CD14-positive monocyte (primary cell): ENCODE measurements around the gene CATSPERB. TPM values are rescaled to one million over a fixed set of nuclear protein-coding genes. Genes with fewer than 3 reads are reported as not detected.

Source experiments
- DNase-seq, 3 donors: peaks; one replicate each; pipeline ENCODE4 v3.0.0-alpha.2; 2011 to 2022
- H2AFZ ChIP-seq: 2 replicates; pipeline ENCODE4 v1.6.0; 2012; ENCODE audit warnings: mild to moderate bottlenecking, low read depth, low read length, inconsistent platforms; ENCODE audit not compliant: insufficient read depth, poor library complexity, severe bottlenecking
- H3K27ac ChIP-seq, 2 donors: 1 replicate in 1 of 2; 2 replicates in 1 of 2; pipeline ENCODE4 v1.5.1; 2012 to 2013; ENCODE audit warnings: low read length in 2 of 2, control low read depth in 1 of 2, inconsistent platforms in 1 of 2, low read depth in 1 of 2, mild to moderate bottlenecking in 1 of 2
- H3K27me3 ChIP-seq, 2 donors: one replicate each; pipeline versions ENCODE4 v1.6.0 to v1.6.1; 2011 to 2013; ENCODE audit warnings: low read length in 2 of 2; ENCODE audit not compliant: control insufficient read depth in 2 of 2, insufficient read depth in 2 of 2
- H3K36me3 ChIP-seq, 2 donors: replicated peaks in 1 of 2; 1 replicate in 1 of 2; 2 replicates in 1 of 2; pipeline versions ENCODE4 v1.5.1 to v1.6.1; 2012 to 2013; ENCODE audit warnings: low read length in 2 of 2, control low read depth in 1 of 2, inconsistent platforms in 1 of 2, mild to moderate bottlenecking in 1 of 2; ENCODE audit not compliant: insufficient read depth in 2 of 2, control insufficient read depth in 1 of 2
- H3K4me1 ChIP-seq, 2 donors: 1 replicate in 1 of 2; 2 replicates in 1 of 2; pipeline versions ENCODE4 v1.5.1 to v1.6.1; 2012 to 2013; ENCODE audit warnings: low read length in 2 of 2, control low read depth in 1 of 2, inconsistent platforms in 1 of 2, mild to moderate bottlenecking in 1 of 2, moderate library complexity in 1 of 2; ENCODE audit not compliant: insufficient read depth in 2 of 2, control insufficient read depth in 1 of 2
- H3K4me2 ChIP-seq: replicated peaks from 2 replicates; pipeline ENCODE3; 2012; ENCODE audit warnings: low read length, moderate library complexity, mild to moderate bottlenecking; ENCODE audit not compliant: poor library complexity, severe bottlenecking; ENCODE audit errors: extremely low read depth
- H3K4me3 ChIP-seq, 3 experiments: fragments of 200-600 bp in 1 of 3; sonication (generic) in 1 of 3; replicated peaks in 1 of 3; 1 replicate in 2 of 3; 2 replicates in 1 of 3; pipeline ENCODE4 v1.5.1; 2011 to 2013; ENCODE audit warnings: low read length in 3 of 3, mild to moderate bottlenecking in 3 of 3, control low read depth in 2 of 3, low read depth in 2 of 3, inconsistent platforms in 1 of 3, moderate library complexity in 1 of 3
- H3K79me2 ChIP-seq: 2 replicates; pipeline ENCODE4 v1.6.0; 2012; ENCODE audit warnings: mild to moderate bottlenecking, control low read depth, inconsistent platforms, low read length, moderate library complexity; ENCODE audit not compliant: insufficient read depth
- H3K9ac ChIP-seq: 2 replicates; pipeline ENCODE4 v1.6.0; 2017; ENCODE audit warnings: low read length, mild to moderate bottlenecking; ENCODE audit not compliant: insufficient read depth, poor library complexity, severe bottlenecking
- H3K9me3 ChIP-seq, 2 donors: replicated peaks in 1 of 2; 1 replicate in 1 of 2; 2 replicates in 1 of 2; pipeline versions ENCODE4 v1.5.1 to v1.6.1; 2012 to 2013; ENCODE audit warnings: low read length in 2 of 2, control low read depth in 1 of 2; ENCODE audit not compliant: control insufficient read depth in 1 of 2, insufficient read depth in 1 of 2
- H4K20me1 ChIP-seq: 2 replicates; pipeline ENCODE4 v1.6.0; 2012; ENCODE audit warnings: mild to moderate bottlenecking, low read length, control low read depth, moderate library complexity; ENCODE audit not compliant: insufficient read depth
- H3K27ac Mint-ChIP-seq, 7 donors: one replicate each; pipeline ENCODE4 v1.8.0; 2020; ENCODE audit warnings: mild to moderate bottlenecking in 7 of 7, mixed read lengths in 7 of 7, moderate library complexity in 6 of 7, inconsistent platforms in 2 of 7
- H3K27me3 Mint-ChIP-seq, 3 donors: one replicate each; pipeline ENCODE4 v1.8.0; 2021 to 2022; ENCODE audit warnings: low read depth in 3 of 3, mild to moderate bottlenecking in 3 of 3, mixed read lengths in 3 of 3, moderate library complexity in 3 of 3, inconsistent platforms in 1 of 3
- H3K36me3 Mint-ChIP-seq, 2 donors: one replicate each; pipeline ENCODE4 v1.8.0; 2020; ENCODE audit warnings: mixed read lengths in 2 of 2, inconsistent platforms in 1 of 2, mild to moderate bottlenecking in 1 of 2
- H3K4me1 Mint-ChIP-seq: one replicate; pipeline ENCODE4 v1.8.0; 2020; ENCODE audit warnings: mild to moderate bottlenecking, mixed read lengths
- H3K4me3 Mint-ChIP-seq, 2 donors: one replicate each; pipeline ENCODE4 v1.8.0; 2020; ENCODE audit warnings: mild to moderate bottlenecking in 2 of 2, mixed read lengths in 2 of 2, moderate library complexity in 1 of 2
- H3K9me3 Mint-ChIP-seq, 7 donors: one replicate each; pipeline ENCODE4 v1.8.0; 2020 to 2022; ENCODE audit warnings: mixed read lengths in 7 of 7, mild to moderate bottlenecking in 6 of 7, moderate library complexity in 6 of 7, inconsistent platforms in 2 of 7
- WGBS: methylation state at CpG from one replicate; pipeline ENCODE4 v1.1.5; 2013; ENCODE audit warnings: missing lambda C conversion rate; ENCODE audit not compliant: insufficient coverage; 5-methylcytosine and 5-hydroxymethylcytosine counted together
- intact Hi-C, 2 donors: fragments of 100-400 bp; cut with micrococcal nuclease; formaldehyde crosslinking; loops; one replicate each; pipeline versions ENCODE4 v1.15.0 to v1.15.1; 2023
- polyA plus RNA-seq, 3 donors: library from polyadenylated mRNA; depleted of rRNA in 1 of 3; unstranded in 2 of 3; stranded (reverse) in 1 of 3; fragments of 300-500 nt in 2 of 3; fragments of >200 nt in 1 of 3; fragmentation: Illumina TruSeq in 2 of 3; gene quantifications; 1 replicate in 2 of 3; 2 replicates in 1 of 3; pipeline ENCODE4 v1.2.3, GENCODE V29; 2012 to 2021
- TF ChIP-seq, protein P1 (sequence below): fragments of 200-600 bp; IDR thresholded peaks from one replicate; pipeline ENCODE4 v1.8.0; 2022; ENCODE audit warnings: antibody characterized with exemption, mild to moderate bottlenecking

The CATSPERB gene
- polyA plus RNA-seq, 3 donors: not detected

DNA sequence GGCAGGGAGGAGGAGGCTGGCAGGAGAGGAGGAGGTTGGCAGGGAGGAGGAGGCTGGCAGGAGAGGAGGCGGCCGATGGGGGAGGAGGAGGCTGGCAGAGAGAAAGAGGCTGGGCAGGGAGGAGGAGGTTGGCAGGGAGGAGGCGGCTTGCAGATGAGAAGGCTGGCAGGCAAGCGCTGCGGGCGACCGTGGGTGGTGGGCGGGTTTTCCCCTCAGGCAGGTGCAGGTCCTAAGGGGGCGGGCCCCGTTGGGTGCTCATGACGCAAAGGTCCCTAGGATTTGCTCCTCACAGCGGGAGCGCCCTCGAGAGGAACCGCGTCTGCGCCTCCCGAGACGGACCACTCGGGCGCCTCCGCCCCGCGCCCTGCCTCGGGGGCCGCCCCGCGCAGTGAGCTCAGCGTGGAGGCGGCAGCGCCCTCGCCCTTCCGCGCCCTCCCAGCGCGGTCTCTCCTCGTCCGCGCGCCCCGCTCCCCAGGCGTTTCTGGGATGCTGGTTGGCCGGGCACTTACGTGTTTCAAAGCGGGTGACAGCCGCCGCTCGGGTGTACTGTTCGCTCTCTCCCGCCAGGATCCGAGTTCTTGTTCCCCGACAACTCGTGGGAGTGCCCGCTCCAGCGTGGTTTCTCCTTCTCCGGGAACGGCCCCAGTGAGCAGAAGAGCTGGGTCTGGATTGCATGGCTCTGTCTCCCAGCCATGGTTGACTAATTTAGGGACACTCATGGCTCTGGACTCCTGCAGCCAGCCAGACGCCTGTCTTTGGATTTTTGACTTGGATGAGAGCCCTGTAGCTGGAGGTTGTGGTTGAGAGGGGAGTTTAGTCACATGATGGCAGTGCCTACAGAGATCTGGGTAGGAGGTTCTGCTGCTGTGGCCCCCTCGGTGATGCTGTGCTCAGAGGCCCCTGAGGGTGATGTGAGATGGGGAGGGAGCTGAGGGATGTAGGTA is 157.7 kb downstream of the CATSPERB start:
- intact Hi-C loops: no loop called here
- peak overlapping the region; percentile 73 for H3K4me2 ChIP-seq

GRCh38 chr14:91573528-91573893 is 158.4 kb downstream of the CATSPERB start:
- Histone ChIP-seq H3K4me1 (peaks cover 6 to 8% of the 10 kb centered on the region in 2 donors), H3K9me3 (peaks cover 0 to 11% of the 10 kb centered on the region in 2 donors), H3K36me3 (no peaks in the 10 kb centered on the region), H3K4me3 (peak overlapping the region in 1 of 3 experiments; percentile 63), H4K20me1 (no peaks in the 10 kb centered on the region), H3K27ac (no peak overlapping the region), H3K79me2 (no peaks in the 10 kb centered on the region), H3K9ac (no peak overlapping the region), H2AFZ (peak overlapping the region; percentile 71), H3K27me3 (peaks cover 18 to 59% of the 10 kb centered on the region in 2 donors), H3K4me2 (peak overlapping the region; percentile 73)
- H3K36me3 Mint-ChIP-seq: peaks cover 0 to 3% of the 10 kb centered on the region in 2 donors
- peaks cover 40 to 50% (median 45%) of the 10 kb centered on the region in 3 donors for H3K27me3 Mint-ChIP-seq
- H3K27ac Mint-ChIP-seq: no peak overlapping the region
- H3K4me1 Mint-ChIP-seq: peaks cover 12% of the 10 kb centered on the region
- peaks cover 2 to 18% (median 15%) of the 10 kb centered on the region in 7 donors for H3K9me3 Mint-ChIP-seq
- TF ChIP-seq, protein P1, sequence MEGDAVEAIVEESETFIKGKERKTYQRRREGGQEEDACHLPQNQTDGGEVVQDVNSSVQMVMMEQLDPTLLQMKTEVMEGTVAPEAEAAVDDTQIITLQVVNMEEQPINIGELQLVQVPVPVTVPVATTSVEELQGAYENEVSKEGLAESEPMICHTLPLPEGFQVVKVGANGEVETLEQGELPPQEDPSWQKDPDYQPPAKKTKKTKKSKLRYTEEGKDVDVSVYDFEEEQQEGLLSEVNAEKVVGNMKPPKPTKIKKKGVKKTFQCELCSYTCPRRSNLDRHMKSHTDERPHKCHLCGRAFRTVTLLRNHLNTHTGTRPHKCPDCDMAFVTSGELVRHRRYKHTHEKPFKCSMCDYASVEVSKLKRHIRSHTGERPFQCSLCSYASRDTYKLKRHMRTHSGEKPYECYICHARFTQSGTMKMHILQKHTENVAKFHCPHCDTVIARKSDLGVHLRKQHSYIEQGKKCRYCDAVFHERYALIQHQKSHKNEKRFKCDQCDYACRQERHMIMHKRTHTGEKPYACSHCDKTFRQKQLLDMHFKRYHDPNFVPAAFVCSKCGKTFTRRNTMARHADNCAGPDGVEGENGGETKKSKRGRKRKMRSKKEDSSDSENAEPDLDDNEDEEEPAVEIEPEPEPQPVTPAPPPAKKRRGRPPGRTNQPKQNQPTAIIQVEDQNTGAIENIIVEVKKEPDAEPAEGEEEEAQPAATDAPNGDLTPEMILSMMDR: no peak
- intact Hi-C loops: no loop called here
- peak overlapping the region; percentile 39 to 80 for H3K4me3 Mint-ChIP-seq
- DNase-seq: no peak

More for the DNA sequence above, 157.7 kb downstream of the CATSPERB start:
- H3K27me3 Mint-ChIP-seq: peaks cover 40 to 50% (median 45%) of the 10 kb centered on the region in 3 donors
- H3K79me2 ChIP-seq: no peaks in the 10 kb centered on the region
- H3K4me1 ChIP-seq: peaks cover 6 to 8% of the 10 kb centered on the region in 2 donors
- H3K4me3 ChIP-seq: peak overlapping the region in 2 of 3 experiments; percentile 6 to 63
- H3K9me3 Mint-ChIP-seq: peaks cover 5 to 23% (median 18%) of the 10 kb centered on the region in 7 donors
- H3K27ac Mint-ChIP-seq: no peak overlapping the region
- H3K4me3 Mint-ChIP-seq: peak overlapping the region; percentile 72 to 89
- H2AFZ ChIP-seq: peak overlapping the region; percentile 71
- peaks cover 0 to 11% of the 10 kb centered on the region in 2 donors for H3K9me3 ChIP-seq
- peaks cover 18 to 59% of the 10 kb centered on the region in 2 donors for H3K27me3 ChIP-seq
- no peaks in the 10 kb centered on the region for H3K36me3 ChIP-seq
- H3K36me3 Mint-ChIP-seq: peaks cover 0 to 3% of the 10 kb centered on the region in 2 donors
- 1% methylated on average over 59 of the region's 59 CpGs for WGBS
- TF ChIP-seq, protein P1: no peak
- peak overlapping the region; percentile 36 for H3K9ac ChIP-seq
- H3K27ac ChIP-seq: no peak overlapping the region
- H3K4me1 Mint-ChIP-seq: peaks cover 12% of the 10 kb centered on the region
- no peaks in the 10 kb centered on the region for H4K20me1 ChIP-seq
- peak in 1 of 3 donors; percentile 26 for DNase-seq
